CD4-positive, alpha-beta T cell treated with Interleukin-1 beta for 1 hour (primary cell): ENCODE measurements around the gene GDF15.
"Not testable (repeated sequence)": the region's sequence is repeated elsewhere in the genome, so short reads cannot be mapped to it uniquely, and the experiment has no call there.

Experiments used
- DNase-seq, 2 donors: peaks; one replicate each; pipeline ENCODE4 v3.0.0-alpha.2; 2020 to 2022

Gene GDF15

DNA sequence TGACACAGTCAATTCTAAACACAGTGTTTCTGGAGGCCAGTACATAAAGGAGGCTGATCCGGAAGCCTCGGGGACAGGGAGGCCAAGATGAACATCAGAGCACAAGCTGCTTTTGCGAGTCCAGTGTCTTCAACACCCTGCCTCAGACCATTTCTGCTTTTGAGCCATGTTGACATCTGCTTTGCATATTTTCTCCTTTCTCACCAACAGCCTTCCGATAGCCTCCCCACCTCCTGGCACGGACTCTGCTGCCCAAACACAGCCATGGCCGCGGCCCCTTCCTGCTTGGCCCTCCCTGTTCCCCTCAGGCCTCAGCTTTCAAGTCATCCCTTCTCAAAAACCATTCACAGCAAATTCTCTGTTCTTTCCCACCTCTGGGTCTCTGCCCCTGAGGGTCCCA, 7.9 kb downstream of the GDF15 start:
- peak in 1 of 2 donors; percentile 42 for DNase-seq

- no peak for DNase-seq
Observed at GRCh38 chr19:18396471-18397241, 10.7 kb downstream of the GDF15 start.

- peak in 1 of 2 donors; percentile 83 for DNase-seq
Observed at GRCh38 chr19:18397242-18398202, 11.6 kb downstream of the GDF15 start, which contains the start of gene LRRC25. Gene LRRC25 (minus strand): TSS chr19:18397622. CDS start chr19:18396963, 659 bp downstream.

DNA sequence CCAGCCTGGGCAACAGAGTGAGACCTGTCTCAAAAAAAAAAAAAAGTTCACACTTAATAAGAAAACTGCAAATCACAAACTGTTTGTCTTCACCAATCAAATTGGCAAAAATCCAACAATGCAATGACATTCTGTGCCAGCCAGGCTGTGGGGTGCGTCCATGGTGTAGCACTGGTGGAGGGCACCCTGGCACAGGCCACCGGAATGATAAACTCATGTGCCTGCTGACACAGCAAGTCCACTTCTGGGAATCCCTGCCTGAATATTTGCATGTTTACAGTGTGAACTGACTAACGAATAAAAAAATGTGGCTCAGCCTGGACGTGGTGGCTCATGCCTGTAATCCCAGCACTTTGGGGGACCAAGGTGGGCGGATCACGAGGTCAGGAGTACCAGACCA, 13.1 kb downstream of the GDF15 start:
- no peak for DNase-seq

- peak in 1 of 2 donors; percentile 78 for DNase-seq
Observed at GRCh38 chr19:18401580-18402112, 15.7 kb downstream of the GDF15 start.

- DNase-seq: not testable (repeated sequence)
Observed at GRCh38 chr19:18402455-18403248, 16.7 kb downstream of the GDF15 start.

DNA sequence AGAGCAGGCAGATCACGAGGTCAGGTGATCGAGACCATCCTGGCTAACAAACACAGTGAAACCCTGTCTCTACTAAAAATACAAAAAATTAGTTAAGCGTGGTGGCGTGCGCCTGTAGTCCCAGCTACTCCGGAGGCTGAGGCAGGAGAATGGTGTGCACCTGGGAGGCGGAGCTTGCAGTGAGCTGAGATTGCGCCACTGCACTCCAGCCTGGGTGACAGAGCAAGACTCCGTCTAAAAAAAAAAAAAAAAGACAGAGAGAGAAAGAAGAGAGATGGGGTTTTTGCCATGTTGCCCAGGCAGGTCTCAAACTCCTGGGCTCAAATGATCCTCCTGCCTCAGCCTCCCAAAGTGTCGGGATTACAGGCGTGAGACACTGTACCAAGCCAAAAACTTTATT, 19.8 kb downstream of the GDF15 start:
- not testable (repeated sequence) for DNase-seq

DNA sequence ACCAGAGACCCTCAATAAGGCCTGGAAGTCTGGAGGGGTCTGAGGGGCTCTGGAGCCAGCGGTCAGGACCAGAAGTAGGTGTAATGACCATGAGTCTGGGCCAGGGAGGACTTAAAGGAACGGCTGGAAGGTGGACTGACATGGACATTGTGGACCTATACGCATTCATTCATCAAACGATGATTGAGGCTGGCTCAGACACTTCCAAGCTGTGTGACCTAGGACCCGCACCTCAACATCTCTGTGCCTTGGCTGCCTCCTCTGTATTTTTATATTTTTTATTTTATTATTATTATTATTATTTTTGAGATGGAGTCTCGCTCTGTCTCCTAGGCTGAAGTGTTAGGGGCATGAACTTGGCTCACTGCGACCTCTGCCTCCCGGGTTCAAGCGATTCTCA, 20.8 kb downstream of the GDF15 start:
- DNase-seq: no peak

DNA sequence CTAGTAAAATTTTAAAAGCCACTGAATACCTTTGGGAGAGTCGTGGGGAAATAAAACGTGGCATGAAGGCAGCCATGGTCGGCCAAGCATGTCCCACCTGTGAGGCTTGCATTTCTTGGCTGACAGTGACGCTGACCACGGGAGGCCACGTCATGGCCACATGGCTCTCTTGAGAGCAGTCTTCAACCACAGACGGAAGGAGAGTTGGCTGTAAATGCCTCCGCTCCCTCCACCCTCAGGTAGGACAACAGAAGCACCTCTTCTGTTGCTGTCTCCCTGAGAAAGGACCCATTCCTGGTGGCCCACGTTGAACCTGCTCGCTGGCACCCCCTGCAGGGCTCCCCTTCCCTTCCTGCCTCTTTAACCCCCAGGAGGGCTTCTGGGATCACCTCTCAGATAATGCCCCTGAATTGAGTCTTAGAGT, 22.1 kb downstream of the GDF15 start:
- peak in 1 of 2 donors; percentile 58 for DNase-seq

DNA sequence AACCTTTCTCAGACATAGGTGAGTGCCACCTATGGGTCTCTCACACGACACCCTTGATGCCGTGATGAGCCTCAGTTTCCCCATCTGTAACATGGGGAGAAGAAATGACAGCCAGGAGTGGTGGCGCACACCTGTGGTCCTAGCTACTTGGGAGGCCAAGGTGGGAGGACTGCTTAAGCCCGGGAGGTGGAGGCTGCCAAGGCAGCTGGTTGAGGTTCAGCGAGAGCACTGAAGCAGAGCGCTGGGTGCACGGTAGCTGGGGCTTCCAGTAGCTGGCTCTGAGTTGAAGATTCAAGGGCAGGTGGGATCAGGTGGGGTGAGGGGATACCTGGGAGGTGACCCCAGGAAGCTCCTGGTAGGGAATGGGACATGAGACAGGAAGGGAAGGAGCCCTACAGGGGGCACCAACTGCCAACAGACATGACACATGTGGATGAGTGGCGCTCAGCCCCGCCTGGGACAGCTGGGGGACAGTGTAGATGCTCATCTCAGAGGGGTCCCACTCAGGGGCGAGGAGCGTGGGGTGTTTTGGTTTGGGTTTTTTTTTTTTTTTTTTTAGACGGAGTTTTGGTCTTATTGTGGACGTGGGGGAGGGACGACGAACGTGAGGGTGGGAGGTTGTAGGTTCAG, 26.8 kb downstream of the GDF15 start:
- no peak for DNase-seq

DNA sequence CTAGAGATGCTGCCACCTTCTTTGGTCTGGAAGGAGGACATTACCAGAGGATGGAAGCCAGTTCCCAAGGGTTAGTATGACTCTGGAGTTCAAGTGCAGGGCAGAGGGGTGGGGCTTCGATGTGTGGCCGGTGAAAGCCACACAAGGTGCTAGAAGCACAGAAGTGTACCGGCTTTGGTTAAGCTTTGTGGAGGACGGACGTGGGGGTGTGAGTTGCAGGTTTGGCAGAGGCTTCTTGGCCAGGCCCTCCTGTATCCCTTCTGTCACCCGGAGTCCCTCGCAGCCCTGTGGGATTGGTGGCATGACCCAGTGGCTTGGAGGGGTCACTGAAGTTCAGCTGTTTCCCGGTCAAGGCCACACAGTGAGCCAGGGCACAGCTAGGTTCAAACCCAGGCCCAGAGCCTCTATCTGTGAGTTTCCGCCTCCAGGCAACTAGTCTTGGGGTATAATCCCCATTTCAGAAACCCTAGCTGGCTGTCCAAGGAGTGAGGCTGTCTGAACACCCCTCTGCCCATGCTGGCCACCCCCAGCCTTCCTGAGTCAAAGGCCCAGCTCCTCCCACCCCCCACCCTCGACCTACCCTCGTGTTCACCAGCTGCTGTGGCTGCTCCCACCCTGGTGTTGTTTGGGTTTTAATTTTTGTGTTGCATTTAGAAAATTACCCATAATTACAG, 28.7 kb downstream of the GDF15 start:
- DNase-seq: no peak

GRCh38 chr19:18415178-18415867, 29.4 kb downstream of the GDF15 start:
- no peak for DNase-seq

GRCh38 chr19:18416778-18417249, 30.9 kb downstream of the GDF15 start:
- DNase-seq: peak; percentile 86 to 91

- peak; percentile 40 to 70 for DNase-seq
Observed at GRCh38 chr19:18417250-18418028, 31.5 kb downstream of the GDF15 start.

DNA sequence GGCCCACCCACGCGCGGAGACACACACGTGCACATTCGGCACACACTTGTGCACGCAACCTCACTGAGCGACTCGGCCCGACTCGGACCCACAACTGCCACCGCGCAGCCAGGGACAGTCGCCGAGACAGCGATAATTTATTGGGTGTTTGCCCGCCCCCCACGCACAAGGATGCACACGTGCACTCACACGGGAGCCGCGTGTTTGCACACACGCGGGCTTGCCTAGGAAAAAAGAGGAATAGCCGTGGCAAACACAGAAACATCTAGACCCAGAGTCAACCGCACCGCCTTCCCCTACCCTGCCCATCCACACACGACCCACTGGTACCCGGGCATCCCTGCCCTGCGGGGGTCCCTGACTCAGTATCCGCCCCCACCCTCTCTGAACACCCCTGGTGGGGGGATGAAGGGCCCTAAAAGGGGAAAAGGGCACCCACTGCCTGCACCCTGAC, 32.1 kb downstream of the GDF15 start:
- DNase-seq: no peak

DNA sequence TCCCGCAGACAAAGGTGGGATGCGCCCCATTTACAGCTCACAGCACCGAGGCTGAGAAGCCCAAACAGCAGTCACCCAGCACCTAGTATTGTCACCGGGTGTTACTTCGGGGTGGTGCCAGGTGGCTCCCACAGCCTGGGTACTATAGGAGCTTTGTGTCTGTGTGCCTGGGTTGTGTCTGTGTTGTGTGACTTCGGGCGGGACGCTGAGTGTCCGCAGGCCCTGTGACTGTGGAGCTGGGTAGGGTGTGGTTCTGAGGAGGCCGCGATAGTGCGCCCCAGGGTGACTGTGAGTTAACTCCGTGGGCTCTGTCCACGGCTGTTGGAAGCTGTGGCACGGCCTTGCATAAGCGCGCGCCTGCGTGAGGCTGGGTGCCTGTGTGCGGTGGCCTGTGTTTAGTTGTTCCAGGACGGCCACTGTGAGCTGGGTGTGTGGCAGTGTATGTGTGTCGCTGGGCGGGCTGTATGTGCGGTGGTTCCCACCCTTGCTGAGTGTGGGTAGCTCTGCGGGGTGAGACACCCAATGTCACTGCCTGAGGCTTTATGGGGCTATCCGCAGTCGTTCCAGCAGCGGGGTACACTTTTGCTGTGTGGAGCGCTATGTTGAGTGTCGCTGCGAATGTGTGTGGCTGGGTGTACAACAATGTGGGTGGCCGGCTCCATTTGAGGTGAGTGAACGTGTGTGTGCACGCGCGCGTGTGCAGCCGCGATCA, 32.7 kb downstream of the GDF15 start:
- DNase-seq: peak in 1 of 2 donors; percentile 54

GRCh38 chr19:18419195-18419698, 33.3 kb downstream of the GDF15 start, which contains the start of gene SSBP4:
Gene SSBP4 (plus strand): TSS chr19:18419398. CDS start chr19:18419649, 251 bp downstream.
- peak; percentile 74 to 77 for DNase-seq

DNA sequence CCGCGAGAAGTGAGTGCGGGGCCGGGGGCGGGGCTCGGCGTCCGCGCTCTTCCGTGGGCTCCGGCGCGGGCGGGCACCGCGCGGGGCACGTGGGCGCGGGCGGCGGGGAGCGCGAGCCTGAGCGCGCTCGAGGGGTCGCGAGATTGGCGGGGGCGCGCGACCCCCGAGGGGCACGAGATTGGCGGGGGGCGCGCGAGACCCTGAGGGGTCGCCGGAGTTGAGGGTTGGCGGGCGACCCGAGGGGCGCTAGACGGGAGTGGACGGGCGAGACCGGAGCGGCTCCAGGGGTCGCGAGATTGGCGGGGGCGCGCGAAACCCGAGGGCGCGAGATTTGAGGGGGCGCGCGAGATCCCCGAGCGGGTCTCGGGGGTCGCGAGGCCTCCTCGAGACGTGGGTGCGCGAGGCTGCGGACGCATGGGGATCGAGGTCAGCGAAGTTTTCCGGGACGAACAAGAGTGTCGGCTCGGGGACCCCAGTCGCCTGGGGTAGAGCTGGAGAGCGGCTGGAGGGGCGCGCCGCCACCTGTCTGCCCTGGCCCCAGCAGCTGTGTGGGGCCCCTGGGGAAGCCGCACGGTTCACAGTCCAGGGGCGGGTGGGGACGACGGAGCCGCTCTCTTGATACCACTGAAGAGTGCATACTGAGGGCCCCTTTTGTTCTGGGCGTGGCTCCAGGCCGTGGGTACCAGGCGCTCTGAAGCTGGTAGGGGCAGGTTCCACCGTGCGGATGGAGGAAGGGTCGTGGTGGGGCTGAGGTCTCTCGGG, 33.9 kb downstream of the GDF15 start:
- DNase-seq: peak; percentile 49 to 57
